ENCODE results near the gene CNOT6.
"Not testable (repeated sequence)": the region's sequence is repeated elsewhere in the genome, so short reads cannot be mapped to it uniquely, and the experiment has no call there.

CNOT6 gene

DNA sequence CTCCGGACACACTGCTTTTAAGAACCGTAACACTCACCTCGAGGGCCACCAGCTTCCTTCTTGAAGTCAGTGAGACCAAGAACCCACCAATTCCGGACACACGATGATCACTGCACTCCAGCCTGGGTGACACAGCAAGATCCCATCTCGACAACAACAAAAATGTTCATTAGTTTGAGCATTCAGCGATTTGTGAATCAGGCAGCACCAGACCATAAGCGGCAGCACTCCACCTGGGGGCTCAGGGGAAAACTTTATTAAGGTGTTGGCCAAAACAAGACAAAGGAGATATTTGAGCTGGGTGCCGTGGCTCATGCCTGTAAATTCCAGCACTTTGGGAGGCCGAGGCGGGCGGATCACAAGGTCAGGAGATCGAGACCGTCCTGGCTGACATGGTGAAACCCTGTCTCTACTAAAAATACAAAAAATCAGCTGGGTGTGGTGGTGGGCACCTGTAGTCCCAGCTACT is 34.5 kb upstream of the CNOT6 start:
- not testable (repeated sequence) for H3K79me2 ChIP-seq (ENCODE audit: insufficient read depth, low read length); H2AFZ ChIP-seq (ENCODE audit: low read depth, low read length, severe bottlenecking); H3K27ac ChIP-seq (ENCODE audit: low read depth, low read length); H4K20me1 ChIP-seq (ENCODE audit: low read depth, low read length); H3K9ac ChIP-seq (ENCODE audit: low read length); H3K27me3 ChIP-seq (ENCODE audit: low read length); H3K36me3 ChIP-seq (ENCODE audit: low read length); H3K4me2 ChIP-seq (ENCODE audit: low read depth, low read length, poor library complexity, severe bottlenecking); H3K4me3 ChIP-seq (ENCODE audit: insufficient read depth, low read length, poor library complexity, severe bottlenecking); H3K9me3 ChIP-seq (ENCODE audit: insufficient read depth, low read length); H3F3A ChIP-seq (ENCODE audit: insufficient read depth); H3K9me2 ChIP-seq (replicated peaks; ENCODE audit: insufficient read depth, low read length)

DNA sequence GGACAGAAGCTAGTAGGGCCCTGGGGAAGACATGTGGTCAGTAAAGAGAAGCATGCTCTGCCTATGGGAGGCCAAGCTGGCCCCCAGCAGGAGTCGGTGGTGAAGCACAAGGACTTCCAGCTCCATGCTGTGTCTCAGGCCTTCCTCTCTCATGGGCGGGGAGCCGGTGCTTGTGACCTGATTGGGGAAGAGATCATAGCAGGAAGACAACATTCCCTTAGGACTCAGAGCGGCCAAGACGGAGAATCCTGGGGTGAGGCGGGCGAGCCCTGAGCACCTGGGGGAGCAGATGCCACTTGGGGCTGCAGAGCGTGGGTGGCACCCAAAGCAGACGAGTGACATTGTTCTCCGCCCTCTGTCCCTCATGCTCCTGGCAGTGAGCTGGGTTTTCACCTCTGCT is 33.3 kb upstream of the CNOT6 start:
- Histone ChIP-seq H3K27me3 (ENCODE audit: low read length) (no peaks in the 10 kb centered on the region), H3K9me2 (replicated peaks; ENCODE audit: insufficient read depth, low read length) (no peaks in the 10 kb centered on the region), H3K9me3 (ENCODE audit: insufficient read depth, low read length) (no peaks in the 10 kb centered on the region), H3K79me2 (ENCODE audit: insufficient read depth, low read length) (no peaks in the 10 kb centered on the region), H3K4me2 (ENCODE audit: low read depth, low read length, poor library complexity, severe bottlenecking) (no peak overlapping the region), H2AFZ (ENCODE audit: low read depth, low read length, severe bottlenecking) (no peak overlapping the region), H3F3A (ENCODE audit: insufficient read depth) (no peaks in the 10 kb centered on the region), H3K27ac (ENCODE audit: low read depth, low read length) (no peak overlapping the region), H3K4me3 (ENCODE audit: insufficient read depth, low read length, poor library complexity, severe bottlenecking) (no peak overlapping the region), H4K20me1 (ENCODE audit: low read depth, low read length) (no peaks in the 10 kb centered on the region), H3K36me3 (ENCODE audit: low read length) (no peaks in the 10 kb centered on the region), H3K9ac (ENCODE audit: low read length) (no peak overlapping the region)
- no peak for TF ChIP-seq EZH2phosphoT487 (conservative IDR thresholded peaks at IDR 0.05; ENCODE audit: low read length)
- TF ChIP-seq, protein P1, sequence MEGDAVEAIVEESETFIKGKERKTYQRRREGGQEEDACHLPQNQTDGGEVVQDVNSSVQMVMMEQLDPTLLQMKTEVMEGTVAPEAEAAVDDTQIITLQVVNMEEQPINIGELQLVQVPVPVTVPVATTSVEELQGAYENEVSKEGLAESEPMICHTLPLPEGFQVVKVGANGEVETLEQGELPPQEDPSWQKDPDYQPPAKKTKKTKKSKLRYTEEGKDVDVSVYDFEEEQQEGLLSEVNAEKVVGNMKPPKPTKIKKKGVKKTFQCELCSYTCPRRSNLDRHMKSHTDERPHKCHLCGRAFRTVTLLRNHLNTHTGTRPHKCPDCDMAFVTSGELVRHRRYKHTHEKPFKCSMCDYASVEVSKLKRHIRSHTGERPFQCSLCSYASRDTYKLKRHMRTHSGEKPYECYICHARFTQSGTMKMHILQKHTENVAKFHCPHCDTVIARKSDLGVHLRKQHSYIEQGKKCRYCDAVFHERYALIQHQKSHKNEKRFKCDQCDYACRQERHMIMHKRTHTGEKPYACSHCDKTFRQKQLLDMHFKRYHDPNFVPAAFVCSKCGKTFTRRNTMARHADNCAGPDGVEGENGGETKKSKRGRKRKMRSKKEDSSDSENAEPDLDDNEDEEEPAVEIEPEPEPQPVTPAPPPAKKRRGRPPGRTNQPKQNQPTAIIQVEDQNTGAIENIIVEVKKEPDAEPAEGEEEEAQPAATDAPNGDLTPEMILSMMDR (IDR thresholded peaks at IDR 0.05; ENCODE audit: insufficient read depth, low read length, poor library complexity, severe bottlenecking), result no peak

DNA sequence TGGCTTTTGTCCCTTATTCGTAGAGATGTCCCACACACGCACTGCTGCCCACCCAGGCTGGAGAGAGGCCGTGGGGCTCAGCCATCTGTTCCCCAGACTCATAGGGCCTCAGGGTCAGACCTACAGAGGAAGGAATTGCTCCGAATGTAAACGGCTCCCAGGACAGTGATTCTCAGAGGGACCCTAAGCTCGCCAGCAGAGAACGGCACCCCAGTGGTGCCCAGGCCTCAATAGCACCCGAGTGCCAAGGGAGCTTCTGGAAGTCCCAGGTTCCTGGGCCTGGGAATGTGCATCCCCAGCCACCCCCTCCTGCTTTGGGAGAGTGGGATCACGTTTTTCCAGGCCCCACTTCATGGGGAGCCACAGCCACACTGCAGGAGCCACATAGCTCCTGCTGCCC is 32.9 kb upstream of the CNOT6 start:
- no peaks in the 10 kb centered on the region for H3K9me2 ChIP-seq (replicated peaks; ENCODE audit: insufficient read depth, low read length)
- no peaks in the 10 kb centered on the region for H3K36me3 ChIP-seq (ENCODE audit: low read length)
- H3K4me2 ChIP-seq (ENCODE audit: low read depth, low read length, poor library complexity, severe bottlenecking), result no peak overlapping the region
- no peak overlapping the region for H3K9ac ChIP-seq (ENCODE audit: low read length)
- H3K9me3 ChIP-seq (ENCODE audit: insufficient read depth, low read length), result no peaks in the 10 kb centered on the region
- no peak for TF ChIP-seq EZH2phosphoT487 (conservative IDR thresholded peaks at IDR 0.05; ENCODE audit: low read length)
- TF ChIP-seq, protein P1 (IDR thresholded peaks at IDR 0.05; ENCODE audit: insufficient read depth, low read length, poor library complexity, severe bottlenecking), result no peak
- H3K79me2 ChIP-seq (ENCODE audit: insufficient read depth, low read length), result no peaks in the 10 kb centered on the region
- H3F3A ChIP-seq (ENCODE audit: insufficient read depth), result no peaks in the 10 kb centered on the region
- no peak overlapping the region for H3K4me3 ChIP-seq (ENCODE audit: insufficient read depth, low read length, poor library complexity, severe bottlenecking)
- no peaks in the 10 kb centered on the region for H3K27me3 ChIP-seq (ENCODE audit: low read length)
- H3K27ac ChIP-seq (ENCODE audit: low read depth, low read length), result no peak overlapping the region
- no peak overlapping the region for H2AFZ ChIP-seq (ENCODE audit: low read depth, low read length, severe bottlenecking)
- no peaks in the 10 kb centered on the region for H4K20me1 ChIP-seq (ENCODE audit: low read depth, low read length)

DNA sequence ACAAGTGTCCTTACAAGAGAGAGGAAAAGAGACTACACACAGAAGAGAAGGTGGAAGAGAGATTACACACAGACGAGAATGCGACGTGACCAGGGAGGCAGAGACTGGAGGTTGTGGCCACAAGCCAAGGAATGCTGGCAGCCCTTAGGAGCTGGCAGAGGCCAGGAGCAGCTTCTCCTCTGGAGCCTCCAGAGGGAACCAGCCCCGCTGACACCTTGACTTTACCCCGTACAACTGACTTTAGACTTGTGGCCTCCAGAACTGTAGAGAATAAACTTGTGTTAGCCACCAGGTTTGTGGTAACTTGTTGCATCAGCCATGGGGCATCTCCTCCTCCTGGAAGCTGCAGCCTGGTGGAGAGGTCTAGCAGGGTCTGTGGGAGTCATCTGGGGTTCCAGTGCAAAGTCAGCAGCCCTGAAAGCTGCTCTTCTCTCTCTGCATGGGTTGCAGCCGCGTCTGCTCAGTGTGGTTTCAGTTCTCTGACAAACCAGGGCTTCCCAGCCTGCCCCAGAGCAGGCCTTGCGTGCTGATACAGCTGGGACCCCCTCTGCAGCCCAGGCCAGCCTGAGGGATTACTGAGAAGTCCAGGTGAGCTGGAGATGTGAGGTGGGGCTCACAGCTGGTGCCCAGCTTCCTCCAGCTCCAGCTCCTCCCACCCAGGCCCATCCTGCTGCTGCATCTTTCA is 30.8 kb upstream of the CNOT6 start:
- Histone ChIP-seq H3K4me3 (ENCODE audit: insufficient read depth, low read length, poor library complexity, severe bottlenecking) (no peak overlapping the region), H3K27me3 (ENCODE audit: low read length) (no peaks in the 10 kb centered on the region), H3K9me3 (ENCODE audit: insufficient read depth, low read length) (no peaks in the 10 kb centered on the region), H3K9ac (ENCODE audit: low read length) (no peak overlapping the region), H3K9me2 (replicated peaks; ENCODE audit: insufficient read depth, low read length) (no peaks in the 10 kb centered on the region), H4K20me1 (ENCODE audit: low read depth, low read length) (no peaks in the 10 kb centered on the region), H3K36me3 (ENCODE audit: low read length) (no peaks in the 10 kb centered on the region), H3F3A (ENCODE audit: insufficient read depth) (no peaks in the 10 kb centered on the region), H3K4me2 (ENCODE audit: low read depth, low read length, poor library complexity, severe bottlenecking) (no peak overlapping the region), H3K27ac (ENCODE audit: low read depth, low read length) (no peak overlapping the region), H2AFZ (ENCODE audit: low read depth, low read length, severe bottlenecking) (no peak overlapping the region), H3K79me2 (ENCODE audit: insufficient read depth, low read length) (no peaks in the 10 kb centered on the region)
- TF ChIP-seq EZH2phosphoT487 (conservative IDR thresholded peaks at IDR 0.05; ENCODE audit: low read length), result no peak
- TF ChIP-seq, protein P1 (IDR thresholded peaks at IDR 0.05; ENCODE audit: insufficient read depth, low read length, poor library complexity, severe bottlenecking), result no peak
